Left colon (tissue), 2 donors: ENCODE measurements around the gene MYH6. TPM values are rescaled to one million over a fixed set of nuclear protein-coding genes. Genes with fewer than 3 reads are reported as not detected.

Experiments
- ATAC-seq: fragments of 200-7000 bp; cut with Tn5 transposase; one replicate; pipeline ENCODE4 v1.9.1; 2020; ENCODE audit warnings: mild to moderate bottlenecking, moderate library complexity
- DNase-seq, 2 donors: peaks; one replicate each; pipeline ENCODE4 v3.0.0-alpha.2; 2020
- intact Hi-C, 2 donors: fragments of 100-400 bp; cut with DNase I in 1 of 2; cut with micrococcal nuclease in 1 of 2; formaldehyde crosslinking; loops; one replicate each; pipeline versions ENCODE4 v1.11.2 to v1.14.0; 2022; cut with DNase I, micrococcal nuclease
- microRNA-seq, 2 donors: library from miRNA; unstranded; fragments of <30 nt; microRNA quantifications; one replicate each; pipeline versions ENCODE4 v1.1.0 to v1.2.0, GENCODE V29; 2020
- total RNA-seq, 2 donors: library from RNA; stranded (reverse); fragmentation: NEBNext Ultra II Directional; extraction: Animal tissue kit (Norgen Biotek cat#: 25700); gene quantifications; one replicate each; pipeline ENCODE4 v1.2.1, GENCODE V29; 2021
- donor health status: DM: no; HTN: no; CAD: no.
- donor health status: DM: yes; HTN: yes; CAD: no.

Gene MYH6
- total RNA-seq, 2 donors from 2014 or later: not detected

GRCh38 chr14:23352506-23353432, 55.3 kb downstream of the MYH6 start, which contains the start of gene SLC22A17:
TSS of gene SLC22A17 (minus strand) at chr14:23352887.
- ATAC-seq: peak; percentile 78
- peak; percentile 62 to 67 for DNase-seq
- intact Hi-C loops: no loop called here

GRCh38 chr14:23351681-23352505, 56.2 kb downstream of the MYH6 start:
- DNase-seq (no peak), ATAC-seq (peak; percentile 22)
- intact Hi-C loops: no loop called here

GRCh38 chr14:23349156-23349845, 58.8 kb downstream of the MYH6 start:
- ATAC-seq (no peak), DNase-seq (no peak)
- intact Hi-C loops: no loop called here

GRCh38 chr14:23348297-23348655, 59.8 kb downstream of the MYH6 start:
- DNase-seq: no peak
- intact Hi-C loops: no loop called here
- ATAC-seq: no peak

- DNase-seq: no peak
- ATAC-seq: no peak
- intact Hi-C loops: no loop called here
Measured at GRCh38 chr14:23347406-23348296, 60.4 kb downstream of the MYH6 start.

- intact Hi-C loops: no loop called here
- ATAC-seq (no peak), DNase-seq (no peak)
Measured at GRCh38 chr14:23346693-23347405, 61.2 kb downstream of the MYH6 start.

GRCh38 chr14:23345987-23346692, 61.9 kb downstream of the MYH6 start:
- ATAC-seq: no peak
- intact Hi-C loops: no loop called here
- no peak for DNase-seq

GRCh38 chr14:23344481-23344880, 63.6 kb downstream of the MYH6 start:
- intact Hi-C loops: no loop called here
- ATAC-seq: no peak
- DNase-seq: no peak

- DNase-seq (no peak), ATAC-seq (no peak)
- intact Hi-C loops: no loop called here
Measured at GRCh38 chr14:23339506-23340268, 68.4 kb downstream of the MYH6 start.

- ATAC-seq (no peak), DNase-seq (no peak)
- intact Hi-C loops: no loop called here
Measured at GRCh38 chr14:23335623-23336022, 72.5 kb downstream of the MYH6 start.

Small RNAs within 50 kb of the gene (microRNA-seq; reads per million reads assigned to microRNA genes)
- gene MIR208A (0 to 50.3 reads per million in 2 donors), gene MIR208B (0 to 351 reads per million in 2 donors)

Other genes with a start within 250 kb of the MYH6 start
- 10 to 100 TPM; 18.2 to 33.6 TPM for gene SLC7A8, start 224.6 kb downstream of the MYH6 start, total RNA-seq
- gene RNF212B, start 170.3 kb downstream of the MYH6 start, total RNA-seq: not detected
- 10 to 100 TPM; 15.3 to 17.6 TPM for gene HOMEZ, start 122.1 kb downstream of the MYH6 start, total RNA-seq
- gene PPP1R3E, start 105.4 kb downstream of the MYH6 start, total RNA-seq: 10 to 100 TPM; 10.8 to 11.2 TPM
- gene BCL2L2, start 101.4 kb downstream of the MYH6 start, total RNA-seq: 10 to 100 TPM; 34.7 to 40.2 TPM
- 100 to 1,000 TPM; 131 to 158 TPM for gene PABPN1, start 86.8 kb downstream of the MYH6 start, total RNA-seq
- gene SLC22A17, start 55.4 kb downstream of the MYH6 start, total RNA-seq: 1 to 10 TPM; 2.7 to 8.0 TPM
- gene EFS, start 43.1 kb downstream of the MYH6 start, total RNA-seq: 1 to 10 TPM; 1.1 to 3.1 TPM
- gene IL25, start 35.5 kb downstream of the MYH6 start, total RNA-seq: not detected
- gene CMTM5, start 31.2 kb downstream of the MYH6 start, total RNA-seq: 1 to 10 TPM in 1 of 2 donors, not detected in 1; 1.6 TPM
- not detected for gene MYH7, start 27.4 kb upstream of the MYH6 start, total RNA-seq
- 10 to 100 TPM; 22.2 to 24.1 TPM for gene NGDN, start 61.4 kb upstream of the MYH6 start, total RNA-seq
- gene ZFHX2, start 143.5 kb upstream of the MYH6 start, total RNA-seq: 1 to 10 TPM in 1 of 2 donors, under 1 TPM in 1; 0.49 to 1.9 TPM
- 10 to 100 TPM; 15.7 to 16.6 TPM for gene THTPA, start 148.0 kb upstream of the MYH6 start, total RNA-seq
- 100 to 1,000 TPM; 159 to 174 TPM for gene AP1G2, start 159.5 kb upstream of the MYH6 start, total RNA-seq
- under 1 TPM; 0.21 to 0.84 TPM for gene JPH4, start 170.5 kb upstream of the MYH6 start, total RNA-seq
- under 1 TPM; 0.22 to 0.34 TPM for gene DHRS2, start 228.1 kb upstream of the MYH6 start, total RNA-seq